HG03097 (cell line): ENCODE data around the gene ATP1B4.
"Not testable (repeated sequence)": the region's sequence is repeated elsewhere in the genome, so short reads cannot be mapped to it uniquely, and the experiment has no call there.

Experiments used
- ATAC-seq: cut with Tn5 transposase; IDR thresholded peaks from one replicate; pipeline ENCODE4 v1.9.1; 2021; ENCODE audit not compliant: unreplicated experiment, low FRiP score

Gene ATP1B4

DNA sequence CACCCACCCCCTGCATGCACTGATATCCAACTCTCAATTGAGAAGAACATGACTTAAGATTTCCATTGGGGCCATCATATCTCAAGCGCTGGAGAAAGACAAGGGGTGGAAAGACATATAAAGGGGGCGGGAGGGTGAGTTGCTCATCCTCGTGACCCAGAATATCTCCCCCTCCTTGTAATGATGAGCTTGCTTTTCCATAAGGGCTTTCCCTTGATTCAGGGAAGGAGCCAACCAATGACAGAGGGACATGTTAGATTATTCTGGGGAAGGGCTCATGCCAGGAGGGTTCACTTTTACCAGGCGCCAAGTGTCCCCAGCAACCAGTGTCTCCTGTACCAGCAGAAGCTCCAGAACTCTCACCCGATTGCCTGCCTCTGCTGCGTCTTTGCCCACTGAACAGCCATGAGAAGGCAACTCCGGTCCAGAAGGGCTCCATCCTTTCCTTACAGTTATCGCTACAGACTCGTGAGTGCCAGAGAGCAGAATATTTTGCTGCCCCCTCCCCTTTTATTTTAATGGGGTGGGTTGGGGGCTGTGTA lies at the start of gene ATP1B4:
Gene ATP1B4 (plus strand): TSS at position 326 of the 542 bp plus-strand sequence. CDS start 80 bp downstream, at position 406.
- no peak for ATAC-seq

DNA sequence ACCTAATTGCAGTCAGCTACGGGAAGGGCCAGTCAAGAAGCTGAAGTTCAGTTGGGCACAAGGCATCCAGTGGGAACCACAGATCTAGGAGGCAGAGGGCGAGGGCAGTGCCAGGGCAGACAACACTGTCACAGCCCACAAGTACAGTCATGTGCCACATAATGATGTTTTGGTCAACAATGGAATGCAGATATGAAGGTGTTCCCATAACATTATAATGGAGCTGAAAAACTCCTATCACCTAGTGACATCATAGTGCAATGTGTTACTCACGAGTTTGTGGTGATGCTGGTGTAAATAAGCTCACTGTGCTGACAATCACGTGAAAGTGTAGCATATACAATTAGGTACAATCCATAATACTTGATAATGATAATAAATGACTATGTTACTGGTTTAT lies 46.1 kb upstream of the ATP1B4 start:
- no peak for ATAC-seq

DNA sequence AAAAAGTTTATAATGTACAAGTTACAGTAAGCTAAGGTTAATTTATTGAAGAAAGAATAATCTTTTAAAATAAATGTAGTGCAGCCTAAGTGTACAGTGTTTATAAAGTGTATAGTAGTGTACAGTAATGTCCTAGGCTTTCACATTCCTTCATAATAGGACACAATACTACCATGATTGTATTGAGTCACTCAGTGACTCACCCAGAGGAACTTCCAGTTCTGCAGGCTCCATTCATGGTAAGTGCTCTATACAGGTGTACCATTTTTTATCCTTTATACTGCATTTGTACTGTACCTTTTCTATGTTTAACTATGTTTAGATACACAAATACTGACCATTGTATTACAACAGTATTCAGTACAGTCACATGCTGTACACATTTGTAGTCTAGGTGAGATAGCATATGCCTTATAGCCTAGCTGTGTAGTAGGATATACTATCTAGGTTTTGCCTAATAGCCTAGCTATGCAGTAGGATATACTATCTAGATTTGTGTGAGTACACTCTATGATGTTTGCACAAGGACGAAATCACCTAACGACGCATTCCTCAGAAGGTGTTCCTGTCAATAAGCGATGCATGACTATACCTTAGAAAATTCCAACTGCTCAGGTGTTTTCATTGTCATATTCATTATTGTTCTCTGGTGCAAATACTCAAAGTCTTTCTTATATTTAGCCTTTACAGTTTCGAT lies 45.2 kb upstream of the ATP1B4 start:
- no peak for ATAC-seq

DNA sequence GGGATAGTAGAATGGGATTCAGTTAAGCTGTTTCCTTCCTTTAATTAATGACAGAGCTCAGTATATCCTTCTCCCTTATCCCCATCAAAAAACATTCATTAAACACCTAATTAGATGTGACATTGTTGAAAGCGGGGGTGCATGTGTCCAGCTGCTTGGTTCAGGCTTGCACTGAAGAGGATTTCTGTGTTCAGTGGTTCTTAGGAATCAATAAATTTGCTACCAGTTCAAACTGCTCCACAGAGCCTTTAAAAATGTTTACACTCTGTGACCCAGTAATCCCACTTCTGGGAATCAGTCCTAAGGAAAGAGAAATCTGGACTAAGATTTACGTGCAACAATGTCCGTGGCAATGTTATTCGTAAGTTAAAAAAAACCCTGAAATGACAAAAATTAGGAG lies 43.5 kb upstream of the ATP1B4 start:
- no peak for ATAC-seq

DNA sequence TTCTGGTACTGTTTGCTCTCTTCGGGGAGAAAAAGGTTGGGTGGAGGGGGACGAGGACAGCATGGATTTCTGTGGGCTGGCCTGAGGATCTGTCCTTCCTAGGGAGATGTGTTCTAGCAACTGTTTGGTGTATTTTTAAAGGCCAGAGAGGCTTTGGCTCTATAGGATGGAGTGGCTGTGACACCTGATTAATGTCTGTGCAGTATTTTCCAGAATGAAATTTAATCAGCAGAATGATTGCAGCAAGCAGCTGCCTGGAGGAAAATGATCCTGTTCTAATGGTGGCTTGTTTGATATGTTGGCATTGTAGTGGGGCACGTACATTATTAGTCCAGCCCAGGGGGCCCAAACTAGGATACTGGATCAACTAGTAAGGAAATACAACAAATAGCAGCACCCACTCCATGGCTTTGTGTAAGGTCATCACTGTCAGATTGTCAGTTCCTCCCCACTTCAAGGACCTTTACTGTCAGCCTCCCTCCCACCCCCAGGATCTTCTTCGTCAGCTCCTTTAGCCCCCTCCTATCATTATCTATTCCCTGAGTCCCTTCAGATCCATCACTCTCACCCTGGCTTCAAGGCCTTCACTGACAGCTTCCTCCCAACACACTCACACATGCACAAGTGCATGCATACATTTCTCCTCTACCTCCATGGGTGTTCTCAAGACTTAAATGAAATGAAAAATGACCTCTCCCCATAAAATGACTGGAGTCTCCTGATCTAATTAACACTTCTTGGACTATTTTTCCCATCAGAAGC lies 40.2 kb upstream of the ATP1B4 start:
- ATAC-seq, result no peak

DNA sequence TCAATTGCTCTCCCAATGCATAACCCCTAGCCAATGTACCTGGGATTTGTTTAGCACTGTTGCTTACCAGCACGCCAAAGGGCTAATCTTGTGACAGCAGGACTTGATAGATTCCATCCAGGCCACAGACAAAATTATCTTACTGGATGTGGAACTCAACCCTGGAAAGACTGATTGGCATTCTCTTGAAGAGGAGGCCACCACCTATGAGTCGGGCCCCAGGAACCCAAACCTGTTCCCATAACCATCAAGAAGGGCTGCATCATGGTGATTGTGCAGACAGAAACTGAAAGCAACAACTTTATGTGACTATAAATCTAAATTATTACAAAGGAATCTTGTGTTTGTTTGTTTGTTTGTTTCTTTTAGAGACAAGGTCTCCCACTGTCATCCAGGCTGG lies 30.8 kb upstream of the ATP1B4 start:
- ATAC-seq, result no peak

DNA sequence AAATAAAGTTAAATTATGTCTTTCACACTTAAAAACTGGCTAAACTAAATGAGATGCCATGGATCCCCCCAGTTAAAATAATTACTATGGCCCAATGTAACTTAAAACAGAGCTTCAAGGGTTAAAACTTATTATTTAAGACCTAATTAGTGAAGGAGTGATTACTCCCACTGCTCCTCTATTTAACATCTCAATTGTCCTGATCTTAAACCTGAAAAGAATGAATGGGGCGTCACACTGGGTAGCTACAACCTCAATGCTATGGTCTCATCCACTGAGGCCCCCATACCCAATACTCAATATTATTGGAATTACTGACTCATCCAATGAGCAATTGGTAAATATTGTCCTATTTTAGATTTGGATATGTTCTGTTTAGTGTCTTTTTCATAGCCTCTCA lies 29.5 kb upstream of the ATP1B4 start:
- ATAC-seq, result no peak

DNA sequence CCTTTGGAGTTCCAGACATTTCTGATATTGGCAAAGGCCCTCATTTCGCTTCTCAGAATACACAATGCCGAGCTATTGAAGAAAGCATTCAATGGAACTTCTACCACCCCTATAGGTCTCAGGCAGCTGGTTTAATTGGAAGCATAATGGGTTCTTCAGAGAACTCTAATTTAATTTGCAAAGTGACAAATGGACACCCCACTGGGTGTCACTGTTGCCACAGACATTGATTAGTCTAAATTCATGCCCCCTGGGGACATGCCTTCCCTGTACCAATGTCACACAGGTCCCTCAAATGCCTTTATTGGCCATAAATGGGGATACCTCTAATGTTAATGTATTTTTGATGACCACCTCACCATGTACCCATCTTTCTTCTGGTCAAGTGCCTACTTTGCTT lies 27.7 kb upstream of the ATP1B4 start:
- ATAC-seq, result no peak

DNA sequence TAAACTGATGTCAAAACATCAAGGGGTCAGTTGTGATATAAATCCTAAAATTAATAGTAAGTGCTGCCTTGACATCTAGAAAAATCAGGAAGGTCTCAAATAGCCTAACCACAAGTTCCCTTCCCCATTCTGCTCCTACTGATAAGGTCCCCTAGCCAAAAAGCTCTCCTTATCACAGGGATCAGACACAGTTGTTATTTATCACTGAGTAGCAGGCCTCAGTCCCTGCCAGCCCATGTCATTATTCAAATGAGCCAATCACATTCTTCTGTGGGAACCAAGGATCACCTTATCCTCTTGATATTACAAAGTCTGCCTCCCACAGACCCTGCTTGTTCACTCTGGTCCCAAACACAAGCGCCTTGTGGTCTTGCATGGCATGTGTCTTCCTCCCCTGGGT lies 27.3 kb upstream of the ATP1B4 start:
- ATAC-seq, result no peak

DNA sequence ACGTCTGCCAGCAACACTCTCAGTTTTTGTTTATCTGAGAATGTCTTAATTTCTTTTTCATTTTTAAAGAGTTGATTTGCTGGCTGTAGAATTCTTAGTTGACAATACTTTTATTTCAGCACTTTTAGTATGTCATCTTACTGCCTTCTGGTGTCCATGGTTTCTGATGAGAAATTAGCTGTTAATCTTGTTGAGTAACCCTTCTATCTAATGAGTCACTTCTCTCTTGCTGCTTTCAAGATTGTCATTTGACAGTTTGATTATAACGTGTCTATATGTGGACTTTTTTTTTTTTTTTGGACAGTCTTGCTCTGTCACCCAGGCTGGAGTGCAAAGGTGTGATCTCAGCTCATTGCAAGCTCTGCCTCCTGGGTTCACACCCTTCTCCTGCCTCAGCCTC lies 26.6 kb upstream of the ATP1B4 start:
- no peak for ATAC-seq

DNA sequence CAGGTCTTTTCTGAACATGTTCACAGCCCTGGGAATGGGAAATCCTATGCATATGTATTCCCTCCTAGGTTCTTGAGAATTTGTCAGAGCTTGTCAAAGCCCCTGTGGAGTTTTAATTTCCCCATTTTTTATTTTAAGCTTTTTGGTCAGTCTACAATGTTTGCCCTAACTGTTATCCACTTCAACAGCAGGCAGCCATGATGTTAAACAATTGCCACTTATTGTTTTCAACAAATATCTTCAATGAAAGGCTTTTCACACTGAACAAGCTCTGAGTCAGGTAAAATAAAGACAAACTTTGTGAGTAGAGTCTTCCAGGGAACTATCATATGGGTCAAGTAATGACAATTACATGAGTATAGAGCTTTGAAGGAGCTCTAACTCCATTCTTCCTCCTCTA lies 25.0 kb upstream of the ATP1B4 start:
- ATAC-seq, result no peak

DNA sequence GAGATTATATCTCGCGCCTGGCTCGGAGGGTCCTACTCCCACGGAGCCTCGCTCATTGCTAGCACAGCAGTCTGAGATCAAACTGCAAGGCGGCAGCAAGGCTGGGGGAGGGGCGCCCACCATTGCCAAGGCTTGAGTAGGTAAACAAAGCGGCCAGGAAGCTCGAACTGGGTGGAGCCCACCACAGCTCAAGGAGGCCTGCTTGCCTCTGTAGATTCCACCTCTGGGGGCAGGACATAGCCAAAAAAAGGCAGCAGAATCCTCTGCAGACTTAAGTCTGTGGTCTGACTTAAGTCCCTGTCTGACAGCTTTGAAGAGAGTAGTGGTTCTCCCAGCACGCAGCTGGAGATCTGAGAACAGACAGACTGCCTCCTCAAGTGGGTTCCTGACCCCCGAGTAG lies 17.3 kb upstream of the ATP1B4 start:
- not testable (repeated sequence) for ATAC-seq

DNA sequence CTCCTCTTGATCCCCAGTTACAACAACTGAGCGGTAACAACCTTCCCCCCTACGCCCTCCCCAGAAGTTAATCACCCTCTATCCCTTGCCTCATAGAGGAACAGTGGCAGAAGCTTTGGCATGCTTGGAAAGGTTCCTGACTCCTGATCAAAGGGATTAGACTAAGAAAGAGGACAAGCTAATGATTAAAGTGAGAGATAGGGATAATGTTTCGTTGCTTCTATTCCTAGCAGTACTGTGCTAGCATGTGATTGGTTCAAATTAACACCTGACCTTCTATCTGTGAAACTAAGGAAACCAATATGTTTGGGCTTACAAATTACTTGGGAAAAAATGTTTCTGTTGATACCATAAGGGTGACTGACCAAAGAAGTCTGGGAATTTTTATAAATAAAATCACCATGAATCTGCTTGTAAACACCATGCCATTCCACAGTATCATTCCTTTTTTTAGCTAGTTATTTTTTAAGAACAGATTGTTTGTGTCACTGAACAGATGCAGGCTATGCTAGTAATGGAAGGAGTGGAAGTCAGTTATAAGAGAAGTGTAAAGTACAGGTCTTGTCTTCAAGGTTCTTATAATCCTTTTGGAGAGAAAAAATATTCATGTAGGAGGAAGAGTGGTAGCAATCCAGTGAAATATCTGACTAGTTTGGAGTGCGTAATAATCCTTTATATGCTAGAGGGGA lies 11.3 kb upstream of the ATP1B4 start:
- no peak for ATAC-seq

DNA sequence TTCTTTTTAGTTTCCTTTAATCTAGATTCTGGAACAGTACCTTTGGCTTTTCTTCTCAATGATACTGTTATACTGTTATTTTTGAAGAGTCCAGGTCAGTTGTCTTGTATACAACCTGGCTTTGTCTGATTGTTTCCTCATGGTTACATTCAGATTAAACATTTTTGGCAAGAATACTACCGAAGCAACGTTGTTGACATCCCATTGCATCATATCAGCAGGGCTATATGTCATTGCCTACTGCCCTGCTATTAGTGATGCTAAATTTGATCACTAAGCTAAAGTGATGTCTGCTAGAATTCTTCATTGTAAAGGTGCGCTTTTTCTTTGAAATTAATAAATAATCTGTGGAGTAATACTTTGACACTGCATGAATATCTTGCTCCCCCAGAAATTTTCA lies 5.8 kb upstream of the ATP1B4 start:
- no peak for ATAC-seq

DNA sequence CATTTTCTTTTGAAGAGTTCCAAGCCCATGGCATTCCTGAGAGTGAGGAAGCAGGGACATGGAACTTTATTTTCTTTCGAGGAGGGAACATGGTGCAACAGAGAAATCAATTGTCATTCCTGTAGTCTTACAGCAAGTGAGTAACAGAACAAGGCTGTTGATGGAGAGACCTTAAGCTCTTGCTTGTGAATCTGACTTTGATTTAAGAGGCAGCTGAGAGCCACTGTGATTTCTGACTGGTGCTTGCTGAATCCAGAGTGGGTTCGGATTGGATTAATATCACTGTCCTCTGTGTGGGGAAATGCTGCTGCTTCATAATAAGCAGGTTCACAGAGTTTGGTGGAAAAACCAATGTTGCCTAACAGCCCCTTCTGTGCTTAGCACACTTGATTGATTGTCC lies 4.7 kb upstream of the ATP1B4 start:
- no peak for ATAC-seq

DNA sequence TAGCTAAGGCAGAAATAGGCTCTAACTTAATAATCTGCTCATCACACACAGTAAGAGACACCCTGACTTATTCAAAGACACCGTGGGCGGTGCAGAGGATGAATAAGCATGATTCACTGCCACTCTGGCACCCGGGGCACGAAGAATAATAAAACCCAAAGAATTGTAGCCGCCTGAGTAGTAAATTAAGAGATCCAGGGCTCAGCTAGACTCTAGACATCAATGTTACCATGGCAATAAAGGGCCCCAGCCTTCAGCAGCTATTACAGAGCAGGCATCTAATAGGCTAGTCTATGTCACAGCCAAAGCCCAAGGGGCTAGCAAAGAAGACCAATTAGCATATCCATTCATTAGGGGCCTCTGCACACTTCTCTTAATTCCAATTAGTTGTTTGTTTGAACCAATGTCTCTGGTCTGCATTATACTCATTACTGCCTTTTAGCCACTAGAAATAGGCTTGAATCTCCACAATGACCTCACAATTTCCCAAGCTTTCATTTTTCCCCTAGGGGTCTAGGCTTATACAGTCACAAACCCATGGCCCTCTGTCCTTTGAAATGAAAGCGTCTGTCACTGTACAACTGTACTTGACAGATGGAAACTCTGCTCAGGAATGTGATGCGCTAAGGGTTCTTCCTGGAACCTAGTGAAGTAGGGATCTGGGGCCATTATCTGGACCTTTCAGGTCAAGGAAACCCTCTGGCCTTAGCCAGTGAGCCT lies 3.0 kb upstream of the ATP1B4 start:
- no peak for ATAC-seq

DNA sequence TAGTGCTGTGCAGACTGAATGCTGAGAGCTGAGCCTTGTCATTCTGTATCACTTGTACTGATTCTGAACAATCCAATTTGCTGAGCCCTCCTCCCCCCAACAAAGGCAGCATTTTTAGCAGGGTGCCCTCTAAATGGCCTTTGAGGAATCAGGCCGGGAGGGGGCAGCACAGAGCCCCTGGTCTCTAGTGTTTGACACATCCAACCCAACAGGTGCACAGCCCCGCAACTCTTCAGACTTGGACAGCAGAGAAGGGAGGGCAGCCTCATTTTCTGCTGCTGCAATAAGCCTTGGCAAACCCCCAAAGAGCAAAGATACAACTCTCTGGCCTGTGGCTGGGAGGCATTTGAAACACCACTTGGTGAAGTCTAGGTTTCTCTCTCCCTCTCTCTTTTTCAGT lies 3.4 kb downstream of the ATP1B4 start:
- ATAC-seq, result no peak

DNA sequence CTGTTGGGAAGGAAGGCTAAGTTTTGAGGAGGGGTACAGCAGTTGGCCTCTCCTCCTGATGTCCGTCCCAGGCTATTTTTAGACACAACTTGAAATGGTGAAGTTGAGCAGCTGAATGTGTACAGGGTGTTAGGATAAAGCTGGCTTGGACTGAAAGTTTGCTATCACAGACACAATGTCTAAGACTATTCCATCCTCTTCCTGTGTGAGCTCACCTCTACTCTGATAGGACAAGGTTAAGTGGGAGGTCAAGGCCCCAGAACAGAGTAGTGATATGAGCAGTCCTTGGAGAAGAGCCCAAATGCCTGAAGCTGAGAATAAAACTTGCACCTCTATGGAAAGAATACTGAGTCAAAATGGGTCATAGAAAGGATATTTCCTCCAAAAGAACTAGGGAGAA lies 4.1 kb downstream of the ATP1B4 start:
- no peak for ATAC-seq

DNA sequence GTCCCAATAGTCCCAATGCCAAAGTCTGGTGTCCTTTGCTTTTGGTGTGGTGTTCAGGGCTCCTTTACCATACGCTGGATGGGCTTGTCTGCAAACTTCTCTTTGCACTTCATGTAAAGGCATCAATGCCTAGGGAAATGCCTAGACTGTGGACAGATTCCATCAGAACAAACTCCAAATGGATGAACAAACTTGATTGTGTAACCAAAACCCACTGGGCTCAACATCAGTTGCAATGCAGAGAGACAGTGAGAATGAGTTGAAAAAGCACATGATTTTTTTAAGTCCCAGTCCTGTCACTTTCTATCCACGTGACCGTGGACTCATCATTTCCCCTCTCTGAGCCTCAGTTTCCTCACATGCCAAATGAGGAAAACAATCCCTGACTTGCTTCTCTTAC lies 4.9 kb downstream of the ATP1B4 start:
- ATAC-seq, result no peak

DNA sequence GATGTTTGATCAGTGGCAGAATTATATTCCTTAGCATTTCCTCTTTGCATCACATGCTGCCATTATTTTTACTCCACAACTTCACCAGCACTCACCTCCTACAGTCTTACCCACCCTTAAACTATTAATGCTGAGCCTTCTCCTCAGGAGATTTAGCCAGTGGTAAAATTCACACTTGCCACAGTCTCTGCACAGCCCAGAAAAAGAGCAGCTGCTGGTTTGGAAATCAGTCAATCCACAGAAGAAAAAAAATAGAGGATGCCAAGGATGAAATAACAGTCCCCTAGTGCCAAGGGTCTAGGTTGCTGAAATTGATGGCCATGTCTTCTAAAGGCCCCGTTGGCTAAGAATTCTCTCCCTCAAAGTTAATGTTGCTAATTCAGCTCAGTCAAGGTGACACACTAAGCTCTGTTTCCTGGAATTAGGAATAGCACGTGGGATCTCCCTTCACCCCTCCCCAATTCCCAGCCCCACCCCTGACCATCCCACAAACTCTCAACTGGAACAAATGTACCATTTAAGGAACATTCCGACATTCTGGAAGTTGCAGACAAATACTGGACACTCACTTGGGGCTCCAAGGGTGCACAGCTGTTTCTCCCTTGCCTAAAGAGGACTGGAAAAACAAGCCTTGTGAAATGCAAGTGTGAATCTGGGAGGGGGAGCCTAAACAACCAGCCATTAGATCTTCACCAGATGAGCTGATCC lies 5.7 kb downstream of the ATP1B4 start:
- ATAC-seq, result no peak
